Liver (tissue), 9 donors: Measurements from ENCODE around the gene CYP2W1. TPM values are rescaled to one million over a fixed set of nuclear protein-coding genes. Genes with fewer than 3 reads are reported as not detected.

Experiments
- DNase-seq: peaks from one replicate; pipeline ENCODE4 v3.0.0-alpha.2; 2017; ENCODE audit warnings: low spot score
- H3K27ac ChIP-seq, 2 donors: one replicate each; pipeline ENCODE4 v1.7.0; 2013; ENCODE audit warnings: inconsistent platforms in 2 of 2, low read length in 2 of 2, control low read depth in 1 of 2, low read depth in 1 of 2, mild to moderate bottlenecking in 1 of 2
- H3K27me3 ChIP-seq, 4 donors: one replicate each; pipeline versions ENCODE4 v1.6.1 to v1.7.0; 2013; ENCODE audit warnings: low read length in 3 of 4, inconsistent platforms in 1 of 4, mild to moderate bottlenecking in 1 of 4, moderate library complexity in 1 of 4; ENCODE audit not compliant: control insufficient read depth in 4 of 4, insufficient read depth in 4 of 4
- H3K36me3 ChIP-seq, 4 donors: one replicate each; pipeline versions ENCODE4 v1.6.1 to v1.7.0; 2013; ENCODE audit warnings: low read length in 3 of 4, mild to moderate bottlenecking in 3 of 4, low read depth in 1 of 4, moderate library complexity in 1 of 4; ENCODE audit not compliant: control insufficient read depth in 4 of 4, insufficient read depth in 3 of 4
- H3K4me1 ChIP-seq, 4 donors: one replicate each; pipeline versions ENCODE4 v1.6.1 to v1.7.0; 2013; ENCODE audit warnings: low read length in 3 of 4, mild to moderate bottlenecking in 3 of 4, moderate library complexity in 1 of 4; ENCODE audit not compliant: control insufficient read depth in 4 of 4, insufficient read depth in 4 of 4
- H3K4me3 ChIP-seq, 3 donors: one replicate each; pipeline versions ENCODE4 v1.6.1 to v1.7.0; 2013; ENCODE audit warnings: low read length in 3 of 3, control low read depth in 1 of 3, low read depth in 1 of 3, mild to moderate bottlenecking in 1 of 3
- H3K9ac ChIP-seq, 2 donors: one replicate each; pipeline ENCODE4 v1.7.0; 2013; ENCODE audit warnings: low read length in 2 of 2, mild to moderate bottlenecking in 2 of 2, moderate library complexity in 2 of 2, control low read depth in 1 of 2, low read depth in 1 of 2
- H3K9me3 ChIP-seq, 4 donors: one replicate each; pipeline versions ENCODE4 v1.6.1 to v1.7.0; 2013; ENCODE audit warnings: low read length in 3 of 4; ENCODE audit not compliant: control insufficient read depth in 4 of 4
- ATF3 ChIP-seq: IDR thresholded peaks from 2 replicates; pipeline ENCODE4 v1.6.1; 2016; ENCODE audit warnings: antibody characterized with exemption
- CTCF ChIP-seq: fragments of 150-350 bp; IDR thresholded peaks from 2 replicates; pipeline ENCODE4 v1.5.1; 2017; ENCODE audit warnings: improper control_type of control experiment, low read depth, low read length; ENCODE audit not compliant: missing input control
- EGR1 ChIP-seq, 2 donors: IDR thresholded peaks; 2 replicates each; pipeline ENCODE4 v1.6.1; 2016 to 2018; ENCODE audit warnings: antibody characterized with exemption in 2 of 2, low read depth in 2 of 2
- FOXA1 ChIP-seq: IDR thresholded peaks from 2 replicates; pipeline ENCODE4 v1.6.1; 2016; ENCODE audit warnings: antibody characterized with exemption
- FOXA2 ChIP-seq: IDR thresholded peaks from 2 replicates; pipeline ENCODE4 v1.6.1; 2016; ENCODE audit warnings: antibody characterized with exemption
- HNF4A ChIP-seq, 2 donors: conservative IDR thresholded peaks; 2 replicates each; pipeline ENCODE4 v1.6.1; 2016; ENCODE audit warnings: antibody characterized with exemption in 2 of 2, mild to moderate bottlenecking in 2 of 2
- HNF4G ChIP-seq: IDR thresholded peaks from 2 replicates; pipeline ENCODE4 v1.6.1; 2016; ENCODE audit warnings: antibody characterized with exemption
- JUND ChIP-seq, 2 donors: IDR thresholded peaks; 2 replicates each; pipeline ENCODE4 v1.6.1; 2016; ENCODE audit warnings: antibody characterized with exemption in 2 of 2
- NR2F2 ChIP-seq: IDR thresholded peaks from 2 replicates; pipeline ENCODE4 v1.6.1; 2016; ENCODE audit warnings: antibody characterized with exemption
- RAD21 ChIP-seq, 2 donors: IDR thresholded peaks; 2 replicates each; pipeline ENCODE4 v1.6.1; 2016; ENCODE audit warnings: antibody characterized with exemption in 2 of 2, mild to moderate bottlenecking in 2 of 2
- REST ChIP-seq: IDR thresholded peaks from 2 replicates; pipeline ENCODE4 v1.6.1; 2016; ENCODE audit warnings: antibody characterized with exemption, mild to moderate bottlenecking
- SP1 ChIP-seq: IDR thresholded peaks from 2 replicates; pipeline ENCODE4 v1.6.1; 2018; ENCODE audit warnings: antibody characterized with exemption, mild to moderate bottlenecking
- TAF1 ChIP-seq: conservative IDR thresholded peaks from 2 replicates; pipeline ENCODE4 v1.6.1; 2016; ENCODE audit warnings: antibody characterized with exemption, mild to moderate bottlenecking
- YY1 ChIP-seq: IDR thresholded peaks from 2 replicates; pipeline ENCODE4 v1.6.1; 2016; ENCODE audit warnings: antibody characterized with exemption, mild to moderate bottlenecking
- ZBTB33 ChIP-seq: IDR thresholded peaks from 2 replicates; pipeline ENCODE4 v1.6.1; 2016; ENCODE audit warnings: antibody characterized with exemption
- WGBS: extraction: QIAGEN DNeasy Blood & Tissue Kit; methylation state at CpG from one replicate; pipeline ENCODE4 v1.1.7; 2013; 5-methylcytosine and 5-hydroxymethylcytosine counted together
- polyA plus RNA-seq, 2 donors: library from polyadenylated mRNA; stranded (reverse) in 1 of 2; unstranded in 1 of 2; fragments of 200-250 nt in 1 of 2; fragments of >200 nt in 1 of 2; fragmentation: Nextera tagmentation in 1 of 2; extraction: Ambion mirVana in 1 of 2; gene quantifications; one replicate each; pipeline versions ENCODE4 v1.2.1 to v1.2.3, GENCODE V29; 2013 to 2015
- total RNA-seq, 2 donors: library from RNA; depleted of rRNA; stranded (reverse); fragments of >200 nt; gene quantifications; one replicate each; pipeline ENCODE4 v1.2.3, GENCODE V29; 2014
- donor health status: healthy.
- donor health status: healthy.
- donor health status: healthy.
- donor health status: healthy.
- donor health status: healthy.

Gene CYP2W1
- total and polyA plus RNA-seq, 4 donors = 0.28 TPM; not detected in 3

GRCh38 chr7:1021931-1022330 lies 39.0 kb downstream of the CYP2W1 start:
- H3K4me3 ChIP-seq = no peak overlapping the region

More at GRCh38 chr7:1021931-1022330, 39.0 kb downstream of the CYP2W1 start:
- Histone ChIP-seq H3K4me1 (no peaks in the 10 kb centered on the region), H3K9ac (no peak overlapping the region), H3K27me3 (no peaks in the 10 kb centered on the region), H3K9me3 (no peaks in the 10 kb centered on the region), H3K36me3 (peaks cover 0 to 9% (median 0%) of the 10 kb centered on the region in 4 donors), H3K27ac (no peak overlapping the region)
- DNase-seq = no peak
- TF ChIP-seq HNF4A (conservative IDR thresholded peaks at IDR 0.05) (no peak), ATF3 (no peak), RAD21 (IDR thresholded peaks at IDR 0.05) (no peak), REST (no peak), NR2F2 (no peak), JUND (IDR thresholded peaks at IDR 0.05) (no peak), TAF1 (no peak), ZBTB33 (no peak), FOXA1 (no peak), YY1 (no peak), HNF4G (no peak), CTCF (no peak), SP1 (no peak), EGR1 (IDR thresholded peaks at IDR 0.05; ENCODE audit: low read depth in 2 of 2) (no peak), FOXA2 (no peak)
- WGBS = 96% methylated on average over 25 of the region's 25 CpGs
